8988T (cell line): ENCODE data around the gene PSTPIP2.
A peak's percentile ranks its signal among the peaks of the same experiment; 100 is the strongest.
"Not testable (repeated sequence)": the region's sequence is repeated elsewhere in the genome, so short reads cannot be mapped to it uniquely, and the experiment has no call there.

Experiments used
- DNase-seq: peaks from one replicate; pipeline ENCODE4 v3.0.0; 2011

The PSTPIP2 gene

DNA sequence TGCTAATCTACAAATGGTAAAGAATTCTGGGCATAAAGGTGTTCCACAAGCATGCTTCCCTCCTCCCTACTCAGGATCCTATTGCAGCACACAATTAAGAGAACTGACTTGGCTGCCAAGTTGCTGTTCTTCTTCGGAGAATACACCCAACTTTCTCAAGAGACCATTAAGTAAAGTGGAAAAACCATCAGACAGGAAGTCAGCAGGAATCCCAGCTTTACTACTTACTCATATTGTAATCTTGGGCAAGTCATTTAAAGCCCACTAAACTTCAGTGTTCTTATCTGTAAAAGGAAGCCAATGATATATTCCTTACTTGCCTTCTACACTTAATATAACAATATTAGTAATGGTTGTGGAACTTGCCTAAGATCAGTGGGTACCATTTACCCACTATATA is 37.8 kb downstream of the PSTPIP2 start:
- no peak for DNase-seq

DNA sequence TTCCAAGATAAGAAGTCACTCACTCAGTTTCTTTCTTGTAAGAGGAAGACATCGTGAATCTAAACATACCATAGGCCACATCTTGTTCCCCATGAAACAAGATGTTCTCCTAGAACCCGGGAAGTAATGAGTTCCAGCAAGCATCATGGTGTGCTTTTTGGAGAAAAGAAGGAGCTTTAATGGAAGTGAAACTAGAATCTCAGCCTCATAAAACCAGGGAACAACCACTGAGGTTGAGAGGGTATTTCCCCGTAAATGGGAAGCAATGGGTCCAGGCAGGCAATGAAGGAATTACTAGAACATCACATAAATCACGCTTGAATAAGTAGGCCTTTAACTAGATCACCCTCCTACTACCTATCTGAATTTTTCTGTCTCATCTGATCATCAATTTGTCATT is 40.3 kb downstream of the PSTPIP2 start:
- DNase-seq: no peak

DNA sequence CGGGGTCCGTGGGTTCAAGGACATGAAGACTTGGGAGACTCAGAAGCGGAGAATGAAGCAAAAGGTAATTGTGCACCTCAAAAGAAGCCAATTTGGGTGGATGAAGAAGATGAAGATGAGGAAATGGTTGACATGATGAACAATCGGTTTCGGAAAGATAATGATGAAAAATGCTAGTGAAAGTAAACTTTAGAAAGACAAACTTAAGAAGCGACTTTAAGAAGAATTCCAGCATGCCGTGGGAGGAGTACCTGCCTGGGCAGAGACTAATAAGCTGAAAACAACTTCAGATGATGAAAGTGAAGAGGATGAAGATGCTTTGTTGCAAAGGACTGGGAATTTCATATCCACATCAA is 43.5 kb downstream of the PSTPIP2 start:
- no peak for DNase-seq

DNA sequence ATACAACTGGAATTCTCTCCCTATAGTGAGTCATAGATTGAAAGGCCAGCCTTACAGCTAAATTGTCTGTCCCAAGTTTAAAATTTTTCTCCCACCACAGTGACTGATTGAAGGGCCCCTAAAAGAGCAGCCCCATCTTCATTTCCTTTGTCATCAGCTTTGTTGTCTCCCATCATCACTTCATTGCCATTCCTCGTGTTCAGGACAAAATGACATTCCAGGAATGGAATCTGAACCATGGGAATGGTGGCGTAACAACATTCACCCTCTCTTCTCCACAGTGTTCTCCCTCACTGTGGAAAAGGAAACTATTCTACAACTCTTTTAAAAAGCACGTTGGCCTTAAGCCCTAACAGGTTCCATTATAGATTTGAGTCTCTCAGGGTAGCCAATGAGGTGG is 52.1 kb downstream of the PSTPIP2 start:
- no peak for DNase-seq

DNA sequence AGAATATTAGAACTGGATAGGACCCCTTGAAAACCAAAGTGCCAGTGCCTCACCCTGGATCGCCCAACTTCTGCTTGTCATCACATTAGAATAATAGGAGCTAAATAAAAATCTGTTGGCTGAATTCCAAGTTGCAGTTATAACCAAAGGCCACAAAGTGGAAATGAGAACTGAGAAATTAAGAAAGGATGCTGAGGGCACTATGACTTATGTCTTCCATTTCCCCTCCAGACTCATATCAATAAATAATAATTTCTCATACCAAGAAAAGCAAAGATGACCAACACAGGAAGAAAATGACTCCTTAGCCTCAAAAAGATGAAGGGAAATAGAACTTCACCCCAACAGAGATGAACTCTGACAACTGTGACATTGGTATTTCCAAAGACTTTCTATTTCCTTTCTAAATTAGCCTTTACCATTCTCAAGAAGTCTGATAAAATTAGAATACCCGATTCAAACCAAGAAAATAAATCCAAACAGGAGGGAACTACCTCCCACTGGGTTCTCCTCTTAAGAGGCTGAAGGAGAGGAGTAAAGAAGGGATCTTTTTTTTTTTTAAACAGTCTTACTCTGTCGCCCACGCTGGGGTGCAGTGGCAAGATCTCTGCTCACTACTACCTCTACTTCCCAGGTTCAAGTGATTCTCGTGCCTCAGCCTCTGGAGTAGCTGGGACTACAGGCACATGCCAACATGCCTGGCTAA is 58.4 kb downstream of the PSTPIP2 start:
- no peak for DNase-seq

DNA sequence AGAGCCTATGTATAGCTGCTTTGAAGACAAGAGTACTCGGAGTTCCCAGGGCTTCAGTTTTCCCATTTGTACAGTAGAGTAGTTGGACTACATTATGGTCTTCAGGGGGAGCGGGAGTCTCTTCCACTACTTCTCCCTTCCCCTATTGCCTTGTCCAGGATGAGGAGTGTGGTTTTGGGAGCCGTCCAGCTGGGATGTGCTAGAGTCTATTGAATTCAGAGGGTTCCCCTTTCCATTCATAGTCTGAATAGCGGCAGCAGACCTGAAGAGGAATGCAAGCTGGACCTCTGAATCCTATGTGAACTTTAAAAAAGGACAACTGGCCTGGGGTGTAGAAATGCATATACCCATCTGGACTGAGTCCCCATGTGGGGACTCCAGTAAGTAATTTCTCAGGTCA is 61.4 kb downstream of the PSTPIP2 start:
- no peak for DNase-seq

DNA sequence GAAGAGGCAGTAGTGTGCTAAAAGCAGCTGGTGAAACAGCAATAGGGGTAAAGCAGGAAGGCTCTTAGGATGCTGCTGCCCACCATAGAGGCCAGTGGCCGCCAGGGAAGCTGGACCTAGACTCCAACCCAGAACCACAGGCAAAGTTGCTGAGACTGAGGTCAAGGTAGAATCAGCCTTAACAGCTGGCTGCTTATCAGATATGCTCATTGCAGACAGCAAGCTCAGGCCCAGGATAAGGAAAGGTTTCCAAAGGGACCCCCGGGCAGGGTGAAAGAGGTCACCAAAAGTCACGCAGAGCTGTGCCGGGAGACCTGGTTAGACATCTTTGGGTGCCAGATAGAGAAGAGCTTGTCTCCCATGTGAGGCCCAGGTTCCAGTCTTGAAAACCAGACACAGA is 62.0 kb downstream of the PSTPIP2 start:
- DNase-seq: no peak

DNA sequence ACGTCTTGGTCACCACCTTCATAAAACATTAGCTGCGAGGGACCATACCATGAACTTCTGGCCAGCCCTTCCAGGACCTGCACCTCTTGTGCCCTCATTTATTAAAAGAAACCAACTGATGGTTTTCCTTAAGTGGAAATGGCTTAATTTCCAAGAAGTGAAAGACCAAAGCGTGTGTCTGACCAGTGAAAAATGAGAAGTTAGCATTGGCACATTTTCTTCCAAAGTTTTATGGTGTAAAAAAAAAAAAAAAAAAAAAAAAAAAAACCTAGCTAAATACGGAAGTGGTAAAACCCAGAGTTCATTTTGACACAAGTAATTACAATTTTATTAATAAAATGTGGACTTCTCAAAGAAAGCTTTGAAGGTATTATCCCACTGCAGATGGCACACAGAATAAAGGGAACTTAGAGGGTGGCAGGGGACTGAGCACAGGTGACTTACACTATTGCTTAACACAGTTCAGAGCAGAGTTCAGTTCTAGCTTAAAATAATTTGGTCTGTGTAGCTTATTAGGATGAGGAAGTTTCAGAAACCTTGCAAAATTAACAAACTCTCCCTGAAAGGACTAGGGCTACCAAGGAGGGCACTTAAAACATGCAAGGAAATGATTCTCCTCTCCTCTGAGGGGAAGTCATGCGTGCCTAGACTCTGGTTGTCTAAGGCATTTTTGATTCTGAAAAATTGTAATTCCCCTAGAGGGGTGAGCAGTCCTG is 62.8 kb downstream of the PSTPIP2 start:
- no peak for DNase-seq

DNA sequence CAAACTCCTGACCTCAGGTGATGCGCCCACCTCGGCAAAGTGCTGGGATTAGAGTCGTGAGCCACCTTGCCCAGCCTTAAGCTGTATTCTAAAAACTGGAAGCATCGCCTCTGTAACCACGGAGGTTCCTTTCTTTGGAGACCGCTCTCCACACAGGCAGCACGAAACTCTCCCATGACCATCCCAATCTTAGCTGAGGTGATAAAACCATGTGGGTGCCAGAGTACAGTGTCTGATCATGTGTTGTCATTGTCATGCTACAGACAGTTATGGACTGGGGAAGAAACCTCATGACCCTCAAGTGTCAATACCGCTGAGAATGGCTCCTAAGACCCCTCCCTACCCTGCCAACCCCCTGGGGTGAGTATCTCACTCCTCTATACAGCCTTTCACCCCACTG is 63.5 kb downstream of the PSTPIP2 start:
- DNase-seq: no peak

DNA sequence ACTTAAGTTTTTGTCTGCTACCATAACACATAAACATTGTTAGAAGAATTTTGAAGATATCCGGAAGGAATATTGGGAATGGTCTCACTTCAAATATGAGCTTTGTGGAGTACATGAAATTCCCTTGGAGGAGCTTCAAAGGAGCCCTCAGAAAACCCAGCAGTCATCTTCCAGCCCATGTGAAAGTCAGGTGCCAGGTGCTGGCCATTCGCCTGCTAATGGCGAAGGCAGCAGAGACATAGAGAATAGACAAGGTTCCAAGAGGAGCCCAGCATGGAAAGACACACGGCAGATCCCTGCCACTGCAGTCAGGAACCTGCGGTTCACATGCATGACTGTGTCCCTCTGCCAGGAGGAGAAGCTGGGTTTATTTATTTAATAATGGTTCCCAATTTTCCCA is 64.9 kb downstream of the PSTPIP2 start:
- DNase-seq: no peak

DNA sequence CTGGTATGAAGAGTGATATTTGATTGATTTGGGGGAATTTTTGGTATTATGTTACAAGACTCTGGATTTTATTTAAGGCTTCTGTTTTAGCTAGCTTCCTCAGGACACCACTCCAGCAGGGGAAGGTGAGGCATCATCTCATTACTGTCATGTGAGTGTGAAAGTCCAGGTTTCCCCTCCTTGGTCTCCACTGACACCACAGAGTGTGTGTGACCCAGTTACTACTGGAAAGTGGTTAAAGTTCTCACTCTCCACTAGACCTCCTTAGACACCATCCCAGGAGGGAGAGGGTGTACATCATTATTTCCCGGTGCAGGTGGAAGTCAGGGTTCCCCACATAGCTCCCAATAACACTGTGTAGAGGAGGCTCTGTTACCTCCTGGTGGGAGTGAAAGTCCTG is 69.1 kb downstream of the PSTPIP2 start:
- DNase-seq: no peak

DNA sequence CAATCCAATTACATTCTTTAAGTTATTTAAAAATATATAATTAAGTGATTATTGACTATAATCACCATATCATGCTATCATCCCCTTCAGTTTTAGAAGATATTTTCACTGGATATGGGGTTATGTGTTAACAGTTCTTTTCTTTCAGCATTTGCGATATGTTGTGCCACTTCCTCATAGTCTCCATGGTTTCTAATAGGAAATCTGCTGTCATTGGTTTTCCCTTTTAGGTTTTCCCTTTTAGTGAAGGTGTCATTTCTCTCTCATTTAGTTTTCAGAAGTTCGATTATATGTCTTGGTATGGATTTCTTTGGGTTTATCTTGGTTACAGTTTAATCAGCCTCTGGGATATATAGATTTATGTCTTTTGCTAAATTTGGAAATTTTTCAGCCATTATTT is 70.2 kb downstream of the PSTPIP2 start:
- no peak for DNase-seq

DNA sequence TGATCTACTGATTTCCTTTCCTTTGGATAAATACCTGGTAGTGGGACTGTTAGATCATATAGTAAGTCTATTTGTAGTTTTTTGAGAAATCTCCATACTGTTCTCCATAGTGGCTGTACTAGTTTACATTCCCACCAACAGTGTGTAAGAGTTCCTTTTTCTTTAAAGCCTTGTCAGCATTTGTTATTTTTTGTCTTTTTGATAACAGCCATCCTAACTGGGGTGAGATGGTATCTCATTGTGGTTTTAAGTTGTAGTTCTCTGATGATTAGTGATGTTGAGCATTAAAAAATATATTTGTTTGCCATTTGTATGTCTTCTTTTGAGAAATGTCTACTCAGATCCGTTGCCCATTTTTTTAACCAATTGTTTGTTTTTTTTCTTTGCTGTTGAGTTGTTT is 71.0 kb downstream of the PSTPIP2 start:
- DNase-seq: no peak

DNA sequence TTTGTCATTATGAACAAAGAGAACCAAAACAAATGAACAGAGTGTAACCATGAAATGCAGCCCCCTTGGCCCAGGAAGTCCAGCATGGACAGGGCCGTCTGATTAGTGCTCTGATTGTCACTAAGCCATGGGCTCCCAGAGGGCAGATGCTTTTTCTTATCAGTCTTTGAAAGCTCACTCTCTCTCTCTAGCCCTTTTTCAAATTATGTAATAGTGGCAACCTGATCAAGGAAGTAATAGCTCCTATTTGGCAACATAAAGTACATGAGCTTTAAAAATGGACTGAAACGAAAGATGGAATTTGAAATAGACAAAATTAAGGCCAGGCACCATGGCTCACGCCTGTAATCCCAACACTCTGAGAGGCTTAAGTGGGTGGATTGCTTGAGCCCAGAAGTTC is 72.5 kb downstream of the PSTPIP2 start:
- no peak for DNase-seq

DNA sequence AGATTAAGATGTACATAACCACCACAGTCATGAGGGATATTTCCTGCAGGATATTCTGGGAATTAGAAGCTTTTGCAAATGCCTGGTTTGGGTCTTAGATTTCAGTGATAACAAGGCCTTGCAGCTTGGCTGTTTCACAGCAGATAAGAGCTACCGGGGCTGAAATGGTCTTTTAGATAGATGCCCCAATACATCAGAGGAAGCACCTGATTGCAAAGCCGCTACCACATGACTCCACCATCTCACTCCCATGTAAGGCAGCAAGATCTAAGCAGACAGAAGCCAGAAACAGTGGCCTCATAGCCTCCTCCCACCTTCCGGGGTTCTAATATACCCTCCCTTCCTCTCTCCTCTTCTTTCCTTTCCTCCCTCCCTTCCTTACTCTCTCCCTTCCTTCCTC is 73.8 kb downstream of the PSTPIP2 start:
- no peak for DNase-seq

DNA sequence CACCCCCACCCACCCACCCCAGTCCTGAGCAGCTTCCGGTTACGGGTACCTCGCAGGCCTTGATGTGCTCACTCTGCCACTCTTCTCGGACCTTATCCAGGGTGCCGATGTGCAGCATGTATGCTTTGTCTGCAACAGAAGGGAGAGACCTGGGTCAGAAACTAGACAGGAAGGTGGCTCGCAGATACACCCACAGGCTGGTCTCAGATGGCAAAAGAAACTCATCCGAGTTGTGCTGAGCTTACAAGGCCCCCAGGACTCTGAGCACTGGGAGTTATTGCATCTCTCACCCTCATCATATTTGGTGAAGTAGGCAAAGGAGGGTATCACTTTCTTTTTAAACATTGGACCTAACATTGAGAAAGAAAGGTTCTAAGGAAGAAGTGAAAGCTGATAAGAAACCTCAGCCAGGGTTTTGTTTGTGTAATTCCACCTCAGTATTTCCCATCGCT is 74.3 kb downstream of the PSTPIP2 start:
- DNase-seq: no peak

DNA sequence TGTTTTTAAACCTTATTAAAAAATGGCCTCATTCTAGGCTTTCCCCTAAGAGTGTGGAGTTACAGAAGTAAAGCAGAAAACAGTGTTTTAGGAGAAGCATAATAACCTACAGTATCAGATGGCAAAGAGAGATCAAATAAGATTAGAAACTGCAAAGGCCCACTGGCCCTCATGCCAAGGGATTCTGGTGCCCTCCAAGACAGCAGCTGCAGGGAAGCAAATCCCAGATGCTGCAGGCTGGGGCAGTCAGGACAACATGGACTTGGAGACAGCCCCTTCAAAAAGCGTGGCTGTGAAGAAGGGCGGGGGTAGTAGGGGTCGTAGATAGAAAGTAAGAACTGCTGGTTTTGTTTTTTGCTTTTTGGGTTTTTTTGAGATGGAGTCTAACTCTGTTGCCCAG is 76.6 kb downstream of the PSTPIP2 start:
- no peak for DNase-seq

DNA sequence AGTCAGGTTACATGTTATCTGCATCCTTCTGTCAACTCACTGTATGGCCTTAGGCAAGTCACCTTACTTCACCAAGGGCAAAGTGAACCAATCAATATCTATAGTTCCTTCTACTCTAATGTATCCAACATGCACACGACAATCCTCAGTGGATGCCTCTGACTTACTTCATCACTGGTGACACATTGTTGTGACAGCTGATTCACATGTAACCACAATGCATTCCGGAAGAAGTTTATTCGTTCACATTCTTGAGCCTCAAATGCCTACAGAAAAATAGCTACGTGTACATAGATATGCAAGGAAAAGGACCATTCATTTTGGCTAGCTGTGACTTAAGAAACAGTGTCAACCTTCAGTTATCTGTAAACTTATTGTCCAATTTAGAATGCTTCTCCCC is 78.6 kb downstream of the PSTPIP2 start:
- DNase-seq: peak; percentile 28

DNA sequence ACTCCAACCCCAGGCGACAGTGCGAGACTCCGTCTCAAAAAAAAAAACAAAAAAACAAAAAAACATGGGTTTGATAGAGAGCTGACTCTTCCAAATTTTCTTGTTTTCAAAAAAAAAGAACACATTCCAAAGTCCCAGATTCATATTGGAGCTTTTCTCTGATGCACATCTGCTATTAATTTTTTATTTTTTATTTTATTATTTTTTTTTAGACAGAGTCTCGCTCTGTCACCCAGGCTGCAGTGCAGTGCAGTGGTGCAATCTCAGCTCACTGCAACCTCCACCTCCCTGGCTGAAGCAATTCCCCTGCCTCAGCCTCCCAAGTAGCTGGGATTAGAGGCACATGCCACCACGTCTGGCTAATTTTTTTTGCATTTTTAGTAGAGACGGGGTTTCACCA is 79.5 kb downstream of the PSTPIP2 start:
- DNase-seq: not testable (repeated sequence)

DNA sequence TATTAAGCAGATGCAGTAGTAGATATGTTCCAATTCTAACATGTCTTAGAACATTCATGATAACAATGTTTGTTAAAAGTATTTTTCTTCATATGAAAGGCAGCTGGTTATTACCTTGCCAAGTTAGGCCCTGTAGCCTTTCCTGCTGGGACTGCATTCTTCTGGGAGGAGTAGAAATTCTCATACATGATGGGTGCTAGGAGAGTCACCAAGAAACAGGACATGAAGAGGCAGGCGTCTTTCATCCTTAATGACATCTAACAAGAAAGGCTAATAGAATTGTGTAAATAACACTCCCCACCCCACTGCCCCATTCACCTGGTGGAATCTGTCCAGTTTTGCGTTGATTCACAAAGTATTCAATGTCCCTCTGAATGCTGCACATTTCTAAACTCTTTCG is 80.3 kb downstream of the PSTPIP2 start:
- no peak for DNase-seq

DNA sequence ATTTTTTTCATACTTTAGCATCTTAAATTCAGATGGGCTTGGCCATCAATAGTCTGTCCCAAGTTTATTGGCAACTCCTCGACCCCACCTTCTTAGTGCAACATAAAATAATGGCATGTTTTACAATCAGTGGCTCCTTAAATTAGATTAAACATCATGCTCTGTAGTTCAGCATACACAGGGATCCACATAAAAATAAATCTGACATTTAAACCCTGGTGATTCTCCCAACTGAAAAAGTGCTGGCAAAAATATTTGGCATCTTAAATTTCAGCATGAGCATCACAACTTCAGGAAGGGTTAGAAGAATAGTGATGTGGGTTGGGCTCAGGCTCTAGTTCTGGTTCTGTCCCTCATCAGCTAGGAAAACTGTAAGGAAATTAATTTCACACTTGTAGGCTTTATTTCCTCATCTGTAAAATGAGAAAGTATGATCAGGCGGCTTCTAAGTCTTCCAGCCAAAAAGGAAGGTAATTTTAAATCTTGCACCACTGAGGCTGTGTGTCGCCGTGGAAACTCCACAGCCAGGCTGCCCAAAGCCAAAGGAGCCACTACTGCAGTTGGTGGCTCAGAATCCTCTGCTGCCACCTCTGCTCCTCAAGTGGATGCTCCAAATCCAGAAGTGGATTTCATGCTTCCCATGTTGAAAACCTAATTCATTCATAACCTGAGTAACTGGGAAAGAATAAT is 87.4 kb downstream of the PSTPIP2 start:
- DNase-seq: no peak

DNA sequence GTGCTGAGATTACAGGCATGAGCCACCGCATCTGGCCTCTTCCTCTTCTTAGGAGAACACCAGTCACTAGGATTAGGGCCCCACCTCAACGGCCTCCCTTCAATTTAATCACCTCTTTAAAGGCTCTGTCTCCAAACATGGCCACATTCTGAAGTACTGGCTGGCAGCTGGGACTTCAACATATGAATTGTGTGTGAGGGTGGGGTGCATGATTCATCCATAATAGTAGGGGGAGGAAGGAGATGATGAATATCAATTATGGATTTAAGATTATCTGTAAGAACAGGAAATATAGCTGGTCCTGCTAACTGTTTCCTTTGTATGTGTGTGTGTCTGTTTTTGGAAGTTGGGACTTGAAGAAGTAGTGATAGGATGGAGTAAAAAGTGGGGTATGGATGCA is 90.2 kb downstream of the PSTPIP2 start:
- DNase-seq: no peak

DNA sequence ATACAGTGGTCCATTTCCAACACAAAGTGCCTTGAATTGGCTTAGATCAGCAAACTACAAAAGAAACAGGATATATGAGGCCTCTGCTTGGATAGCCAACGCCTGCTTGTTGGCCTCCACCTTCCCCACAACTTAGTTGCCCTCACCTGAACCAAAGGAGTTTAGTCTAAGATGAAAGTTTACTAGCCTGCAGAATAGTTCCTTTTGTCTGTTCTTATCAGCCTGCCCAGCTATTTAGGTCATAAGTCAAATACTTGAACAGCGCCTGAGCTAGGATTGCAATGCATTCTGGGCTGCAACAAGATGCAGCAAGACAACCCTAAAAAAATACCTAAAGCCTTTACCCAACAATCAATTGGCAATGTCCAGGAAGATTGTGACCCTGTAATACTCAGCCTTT is 91.8 kb downstream of the PSTPIP2 start:
- no peak for DNase-seq

DNA sequence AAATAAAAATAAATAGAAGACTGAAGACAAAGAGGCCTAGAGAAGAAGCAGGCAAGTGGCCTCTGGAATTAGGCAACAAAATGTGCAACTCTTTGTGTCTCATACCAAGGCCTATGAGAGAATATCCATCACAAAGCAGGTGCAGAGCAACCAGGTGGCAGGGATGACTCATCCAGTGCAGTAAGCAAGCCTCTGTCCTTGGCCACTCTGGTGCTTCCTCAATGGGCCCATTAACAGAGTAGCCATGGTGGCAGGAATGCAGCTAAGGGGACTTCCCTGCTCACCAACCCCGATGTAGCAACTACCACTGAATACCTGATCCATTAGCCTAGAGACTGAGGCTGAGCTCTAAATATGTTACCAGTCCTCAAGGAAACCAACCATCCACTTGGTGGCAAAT is 94.0 kb downstream of the PSTPIP2 start:
- no peak for DNase-seq
